HG03025 (cell line): ENCODE data around the gene ALDH3B1.

ENCODE experiments used
- ATAC-seq: cut with Tn5 transposase; IDR thresholded peaks from one replicate; pipeline ENCODE4 v1.9.1; 2021; ENCODE audit warnings: mild to moderate bottlenecking, moderate library complexity; ENCODE audit not compliant: unreplicated experiment, low FRiP score

ALDH3B1 gene

DNA sequence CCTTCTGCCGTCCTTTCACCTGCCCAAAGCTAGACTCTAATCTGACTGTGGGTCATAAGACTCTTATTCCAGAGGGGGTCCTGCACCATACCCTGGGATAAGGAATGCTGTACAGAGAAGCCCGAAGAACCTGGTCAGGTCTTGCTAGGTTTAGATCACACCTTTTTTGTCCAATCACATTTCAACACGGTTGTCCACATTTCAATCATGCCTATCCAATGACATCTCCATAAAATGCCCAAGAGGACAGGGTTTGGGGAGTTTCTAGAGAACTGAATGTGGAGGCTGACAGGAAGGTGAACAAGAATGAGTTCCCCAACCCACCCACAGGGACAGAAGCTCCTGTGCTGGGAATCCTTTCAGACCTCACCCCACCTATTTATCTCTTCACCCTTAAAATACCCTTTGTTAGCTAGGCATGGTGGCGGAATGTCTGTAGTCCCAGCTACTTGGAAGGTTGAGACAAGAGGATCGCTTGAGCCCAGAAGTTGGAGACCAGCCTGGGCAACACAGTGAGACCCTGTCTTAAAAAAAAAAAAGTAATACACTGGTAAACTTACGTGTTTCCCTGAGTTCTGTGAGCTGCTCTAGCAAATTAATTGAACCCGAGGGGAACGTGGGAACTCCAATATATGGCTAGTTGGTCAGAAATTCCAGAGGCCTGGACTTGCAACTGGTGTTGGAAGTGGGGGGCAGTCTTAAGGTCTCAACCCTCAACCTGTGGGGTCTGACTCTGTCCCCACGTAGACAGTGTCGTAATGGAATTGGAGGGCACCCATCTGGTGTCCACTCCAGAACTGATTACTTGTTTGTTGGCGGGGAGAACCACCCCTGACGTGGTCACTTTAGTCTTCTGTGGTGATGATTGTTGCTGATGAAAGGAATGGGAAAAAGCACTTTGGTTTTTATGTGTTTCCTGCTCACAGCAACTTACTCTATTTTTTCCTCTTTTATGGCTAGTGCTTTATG is 46.5 kb downstream of the ALDH3B1 start:
- no peak for ATAC-seq

DNA sequence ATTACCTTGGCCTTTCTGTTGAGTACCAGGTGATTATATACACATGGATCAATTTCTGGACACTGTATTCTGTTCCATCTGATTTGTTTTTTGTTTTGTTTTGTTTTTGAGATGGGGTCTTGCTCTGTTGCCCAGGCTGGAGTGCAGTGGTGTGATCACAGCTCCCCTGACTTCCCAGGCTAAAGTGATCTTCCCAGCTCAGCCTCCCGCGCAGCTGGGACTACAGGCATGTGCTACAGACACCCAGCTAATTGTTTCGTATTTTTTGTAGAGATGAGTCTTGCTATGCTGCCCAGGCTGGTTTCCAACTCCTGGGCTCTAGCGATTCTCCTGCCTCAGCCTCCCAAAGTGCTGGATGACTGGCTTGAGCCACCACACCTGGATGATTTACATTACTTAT is 47.7 kb downstream of the ALDH3B1 start:
- no peak for ATAC-seq

GRCh38 chr11:68061508-68061907 is 51.4 kb downstream of the ALDH3B1 start:
- ATAC-seq: no peak

DNA sequence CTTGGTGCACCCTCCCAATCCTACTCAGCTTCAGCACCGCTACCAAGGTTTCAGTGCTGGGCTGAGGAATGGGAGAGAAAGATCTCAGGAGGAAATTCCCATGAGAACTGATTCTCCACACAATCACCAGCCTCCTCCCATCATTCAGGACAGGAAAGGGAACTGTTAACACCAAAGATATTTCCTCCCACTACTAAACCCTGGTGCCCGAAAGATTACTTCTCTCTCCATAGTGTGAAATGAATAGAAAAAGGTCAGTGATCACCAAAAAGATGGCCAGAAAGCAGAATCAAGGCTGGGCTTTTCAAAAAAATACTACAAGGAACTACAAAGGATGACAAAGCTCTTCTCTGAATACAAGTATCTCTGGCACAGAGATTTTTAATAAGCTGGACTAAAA is 54.8 kb downstream of the ALDH3B1 start:
- no peak for ATAC-seq

DNA sequence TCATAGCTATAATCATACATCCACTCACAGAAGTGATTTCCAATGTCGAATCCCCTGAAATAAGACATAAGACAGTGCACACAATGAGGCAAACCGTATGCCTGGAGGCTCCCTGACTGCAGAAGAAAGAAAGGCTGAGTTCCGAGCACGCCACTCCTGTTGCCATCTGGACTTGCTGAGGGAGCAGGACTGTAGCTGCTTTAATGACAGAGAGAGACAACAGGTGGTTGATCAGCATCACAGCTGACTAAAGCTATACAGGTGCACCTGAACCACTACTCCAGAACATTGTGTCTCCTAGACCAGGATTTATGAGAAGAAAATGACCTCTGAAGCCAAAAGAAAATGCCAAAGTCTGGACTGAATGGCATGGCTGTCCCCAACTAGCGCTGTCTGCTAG is 55.7 kb downstream of the ALDH3B1 start:
- ATAC-seq: no peak

DNA sequence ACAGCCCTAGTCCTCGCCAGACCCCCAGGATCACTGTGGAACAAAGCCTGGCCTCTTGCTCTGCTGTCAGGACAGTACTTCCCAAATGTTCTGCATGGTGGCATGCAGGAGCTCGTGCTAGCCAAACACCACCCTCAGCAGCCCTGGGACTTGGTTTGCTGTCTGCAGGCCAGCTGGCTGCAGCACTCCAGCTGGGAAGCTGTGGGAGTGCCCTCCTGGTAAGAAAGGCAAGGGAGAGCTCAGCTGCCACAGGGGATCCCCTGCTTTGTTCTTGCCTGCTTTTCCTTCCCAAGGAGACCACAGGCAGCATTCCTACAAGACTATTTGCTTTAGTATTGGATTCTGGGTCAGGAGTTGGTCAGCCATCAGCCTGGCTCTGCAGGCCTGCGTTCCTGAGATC is 56.6 kb downstream of the ALDH3B1 start:
- no peak for ATAC-seq

DNA sequence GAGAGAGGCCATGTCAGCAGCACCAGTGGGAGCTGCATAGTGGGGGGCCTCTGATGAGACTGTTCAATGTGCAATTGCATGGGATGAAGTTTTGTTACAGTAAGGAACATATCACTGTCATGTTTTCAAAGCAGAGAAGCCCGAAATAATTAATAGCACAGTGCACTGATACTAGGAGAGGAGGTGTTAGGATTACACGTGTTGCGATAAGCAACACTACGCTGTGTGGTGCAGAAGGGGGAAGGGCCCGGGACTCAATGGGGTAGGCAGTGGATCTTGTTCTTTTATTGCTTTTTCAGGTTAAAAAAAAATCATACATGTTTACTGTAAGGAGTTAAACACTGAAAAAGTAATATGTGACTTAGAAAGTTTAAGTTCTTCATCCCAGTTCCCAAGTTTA is 57.9 kb downstream of the ALDH3B1 start:
- no peak for ATAC-seq

DNA sequence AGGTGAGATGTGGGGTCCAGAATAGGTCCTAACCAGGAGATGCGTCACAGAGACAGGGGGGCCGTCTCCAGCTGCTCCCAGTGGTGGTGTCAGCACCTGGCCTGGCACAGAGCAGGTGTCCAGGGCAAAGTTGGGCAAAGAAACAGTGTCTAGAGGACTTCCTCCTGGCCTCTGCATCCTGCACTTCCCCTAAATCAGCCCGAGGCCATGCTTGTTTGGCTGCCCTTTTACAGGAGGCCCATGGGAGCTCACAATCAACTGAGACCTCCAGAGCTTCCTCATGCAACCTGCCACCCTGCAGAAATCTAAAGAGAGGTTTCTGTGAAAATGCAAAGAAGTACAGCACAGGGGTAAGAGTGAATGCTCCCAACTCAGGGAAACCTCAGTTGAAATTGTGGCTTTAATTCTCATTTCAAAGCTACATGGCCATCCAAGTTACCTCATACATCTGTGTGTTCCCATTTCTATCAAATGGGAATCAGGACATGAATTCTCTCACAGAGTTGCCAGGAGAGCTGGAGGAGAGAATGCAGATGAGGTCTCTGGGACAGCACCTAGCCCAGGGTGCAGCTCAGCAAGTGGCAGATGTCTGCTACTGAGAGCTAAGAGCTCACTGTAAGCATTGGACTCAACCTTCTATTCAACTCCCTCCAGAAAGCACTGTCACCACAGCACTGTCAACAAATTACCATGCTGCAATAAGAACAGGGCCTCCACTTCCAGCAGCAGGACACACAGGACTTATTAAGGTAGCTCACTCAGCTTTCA is 61.3 kb downstream of the ALDH3B1 start:
- no peak for ATAC-seq

- ATAC-seq: no peak
Measured at GRCh38 chr11:68074584-68075352, 64.6 kb downstream of the ALDH3B1 start.

DNA sequence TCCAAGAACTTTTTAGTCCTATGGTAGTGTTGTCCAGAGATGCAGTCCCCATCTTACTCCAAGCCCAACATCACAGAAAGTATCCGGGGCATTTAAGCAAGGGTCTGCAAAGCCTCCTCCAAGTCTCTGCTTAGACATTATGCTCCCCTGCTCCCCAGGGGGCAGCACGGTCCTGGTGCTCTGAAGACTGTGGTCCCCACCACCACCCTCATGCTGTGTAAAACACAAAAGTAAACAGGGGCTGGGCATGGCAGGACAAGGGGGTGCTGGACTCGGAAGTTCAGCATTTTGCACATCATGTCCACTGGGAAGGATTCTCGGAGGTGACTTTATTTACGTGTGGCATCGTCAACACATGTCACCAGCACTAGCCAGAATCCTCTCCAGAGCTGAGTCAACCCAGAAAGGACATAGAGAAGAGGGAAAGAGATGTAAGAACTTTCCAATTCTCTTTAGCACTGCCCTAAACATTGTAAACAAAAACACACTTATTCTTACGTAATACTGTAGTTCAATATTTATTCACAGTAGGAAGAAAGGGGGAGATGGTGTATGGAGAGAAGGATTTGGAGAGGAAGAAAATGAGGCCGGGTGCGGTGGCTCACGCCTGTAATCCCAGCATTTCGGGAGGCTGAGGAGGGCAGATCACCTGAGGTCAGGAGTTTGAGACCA is 66.4 kb downstream of the ALDH3B1 start:
- no peak for ATAC-seq

DNA sequence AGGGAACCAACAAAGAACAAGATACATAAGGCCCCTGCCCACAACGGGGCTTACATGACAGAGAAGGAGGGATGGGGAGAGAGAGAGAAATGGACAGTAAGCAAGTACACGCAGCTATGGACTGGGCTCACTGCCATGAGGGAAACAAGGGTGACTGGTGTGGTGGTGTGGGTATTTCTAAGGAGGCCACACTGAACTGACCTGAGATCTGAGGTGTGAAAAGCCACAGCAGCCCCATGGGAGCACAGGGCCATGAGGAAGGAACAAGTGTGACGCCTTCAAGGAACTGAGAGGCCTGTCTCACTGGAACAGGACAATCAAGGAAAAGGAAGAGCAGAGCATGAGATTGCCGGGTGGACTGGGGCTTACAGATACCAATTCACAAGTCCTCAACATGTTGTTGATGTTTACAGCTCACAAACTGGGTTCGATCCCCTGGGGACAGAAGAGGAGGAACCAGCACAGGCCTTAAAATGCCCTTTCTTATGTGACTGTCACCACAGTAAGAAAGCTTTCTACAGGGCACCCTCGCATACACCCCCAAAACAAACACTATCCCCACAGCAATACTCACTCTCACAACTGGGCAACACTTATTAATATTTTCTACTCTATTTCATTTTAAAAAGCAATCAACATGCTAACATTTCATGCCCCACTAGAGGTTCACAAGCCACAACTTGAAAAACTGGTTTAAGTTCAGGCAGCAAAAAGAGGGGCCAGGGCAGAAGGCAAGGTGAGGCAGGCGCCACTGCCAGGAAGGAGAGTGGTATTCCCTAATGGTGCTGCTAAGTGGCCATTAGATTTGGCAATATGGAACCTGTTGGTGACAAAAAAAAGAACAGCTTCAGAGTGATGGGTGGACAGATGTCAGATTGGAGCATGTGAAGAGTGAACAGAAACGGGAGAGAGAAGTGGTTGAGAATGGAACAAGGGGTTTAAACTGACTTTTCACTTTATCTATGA is 67.8 kb downstream of the ALDH3B1 start:
- no peak for ATAC-seq
